Measurements from ENCODE around the gene APOO.
"Not testable (repeated sequence)": the region's sequence is repeated elsewhere in the genome, so short reads cannot be mapped to it uniquely, and the experiment has no call there.

APOO gene

GRCh38 chrX:23902419-23902818 is 5.3 kb downstream of the APOO start:
- DNase-seq (ENCODE audit: low read depth): no peak

GRCh38 chrX:23901805-23902204 is 5.9 kb downstream of the APOO start:
- no peak for DNase-seq (ENCODE audit: low read depth)

- DNase-seq (ENCODE audit: low read depth): no peak
Measured at GRCh38 chrX:23901060-23901459, 6.7 kb downstream of the APOO start.

- DNase-seq (ENCODE audit: low read depth): no peak
Measured at GRCh38 chrX:23900220-23900797, 7.4 kb downstream of the APOO start.

GRCh38 chrX:23898412-23898959 is 9.3 kb downstream of the APOO start:
- no peak for DNase-seq (ENCODE audit: low read depth)

GRCh38 chrX:23896981-23897380 is 10.8 kb downstream of the APOO start:
- DNase-seq (ENCODE audit: low read depth): no peak

GRCh38 chrX:23896539-23896938 is 11.2 kb downstream of the APOO start:
- DNase-seq (ENCODE audit: low read depth): not testable (repeated sequence)

- not testable (repeated sequence) for DNase-seq (ENCODE audit: low read depth)
Measured at GRCh38 chrX:23894993-23895392, 12.7 kb downstream of the APOO start.

GRCh38 chrX:23890933-23891332 is 16.8 kb downstream of the APOO start:
- DNase-seq (ENCODE audit: low read depth): no peak

- no peak for DNase-seq (ENCODE audit: low read depth)
Measured at GRCh38 chrX:23888887-23889501, 18.7 kb downstream of the APOO start.

- no peak for DNase-seq (ENCODE audit: low read depth)
Measured at GRCh38 chrX:23887918-23888317, 19.8 kb downstream of the APOO start.

GRCh38 chrX:23887451-23887850 is 20.3 kb downstream of the APOO start:
- no peak for DNase-seq (ENCODE audit: low read depth)

GRCh38 chrX:23885803-23886202 is 21.9 kb downstream of the APOO start:
- DNase-seq (ENCODE audit: low read depth): no peak

- no peak for DNase-seq (ENCODE audit: low read depth)
Measured at GRCh38 chrX:23884427-23885024, 23.2 kb downstream of the APOO start.

- peak; percentile 65 for DNase-seq (ENCODE audit: low read depth)
Measured at GRCh38 chrX:23883737-23884354, 23.9 kb downstream of the APOO start.

GRCh38 chrX:23879380-23880090 is 28.2 kb downstream of the APOO start:
- no peak for DNase-seq (ENCODE audit: low read depth)

GRCh38 chrX:23871905-23872546 is 35.7 kb downstream of the APOO start:
- no peak for DNase-seq (ENCODE audit: low read depth)

GRCh38 chrX:23870041-23870440 is 37.7 kb downstream of the APOO start:
- no peak for DNase-seq (ENCODE audit: low read depth)

- DNase-seq (ENCODE audit: low read depth): no peak
Measured at GRCh38 chrX:23864742-23865326, 42.9 kb downstream of the APOO start.

- not testable (repeated sequence) for DNase-seq (ENCODE audit: low read depth)
Measured at GRCh38 chrX:23861952-23862351, 45.8 kb downstream of the APOO start.

- no peak for DNase-seq (ENCODE audit: low read depth)
Measured at GRCh38 chrX:23861215-23861896, 46.4 kb downstream of the APOO start.

Data from GM04504 (cell line).